NCI-H226 (cell line): Measurements from ENCODE around the gene PLAAT2.
A peak's percentile ranks its signal among the peaks of the same experiment; 100 is the strongest.
"Not testable (repeated sequence)": the region's sequence is repeated elsewhere in the genome, so short reads cannot be mapped to it uniquely, and the experiment has no call there.

Source experiments
- DNase-seq: peaks from one replicate; pipeline ENCODE4 v3.0.0-alpha.2; 2015

The PLAAT2 gene

DNA sequence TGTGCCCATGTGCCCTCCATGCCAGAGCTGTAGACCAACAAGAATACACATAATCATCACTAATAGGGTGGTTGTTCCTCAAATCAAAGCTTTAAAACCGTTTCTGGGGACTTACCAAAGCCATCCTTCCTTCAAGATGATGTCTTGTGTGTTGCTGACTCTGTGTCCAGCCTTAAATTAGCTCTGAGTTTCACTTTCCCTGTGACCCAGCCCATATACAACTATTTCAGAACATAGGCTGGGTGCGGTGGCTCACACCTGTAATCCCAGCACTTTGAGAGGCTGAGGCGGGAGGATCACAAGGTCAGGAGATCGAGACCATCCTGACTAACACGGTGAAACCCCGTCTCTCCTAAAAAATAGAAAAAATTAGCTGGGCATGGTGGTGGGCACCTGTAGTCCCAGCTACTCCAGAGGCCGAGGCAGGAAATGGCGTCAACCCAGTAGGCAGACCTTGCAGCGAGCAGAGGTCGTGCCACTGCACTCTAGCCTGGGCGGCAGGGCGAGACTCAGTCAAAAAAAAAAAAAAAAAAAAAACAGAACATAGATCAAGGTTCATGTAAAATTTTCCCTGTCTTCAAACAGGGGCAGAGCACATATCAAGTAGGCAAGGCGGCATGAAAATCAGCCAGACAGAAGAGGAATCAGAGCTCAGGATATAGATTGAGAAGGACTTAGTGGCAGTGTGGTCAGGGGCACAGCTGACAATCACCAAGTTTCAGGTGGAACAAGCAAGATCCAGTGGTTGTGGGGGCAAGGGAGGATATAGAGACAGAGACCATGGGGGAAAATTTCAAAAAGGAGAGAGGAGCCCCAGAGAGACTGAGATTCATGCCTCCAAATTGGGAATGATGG, at the start of gene PLAAT2:
TSS of gene PLAAT2 (minus strand) at position 179 of the 855 bp plus-strand sequence. CDS start at position 124, 55 bp downstream.
- DNase-seq = no peak

DNA sequence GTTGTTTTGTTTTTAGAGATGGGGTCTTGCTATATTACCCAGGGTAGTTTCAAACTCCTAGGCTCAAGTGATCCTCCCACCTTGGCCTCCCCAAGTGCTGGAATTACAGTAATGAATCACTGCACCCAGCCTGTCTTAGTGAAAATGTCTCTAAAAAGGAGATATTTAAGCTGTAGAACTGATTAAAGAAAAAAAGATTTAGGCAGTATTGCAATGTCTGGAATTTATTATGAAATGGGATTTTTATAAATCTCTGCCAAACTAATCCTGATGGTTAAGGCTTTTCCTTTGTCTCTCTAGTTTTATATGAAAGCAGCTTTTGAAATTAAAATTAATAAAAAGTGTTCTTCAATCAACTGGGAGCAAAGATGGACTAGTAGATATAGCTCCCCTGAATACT, 49.0 kb upstream of the PLAAT2 start:
- no peak for DNase-seq

DNA sequence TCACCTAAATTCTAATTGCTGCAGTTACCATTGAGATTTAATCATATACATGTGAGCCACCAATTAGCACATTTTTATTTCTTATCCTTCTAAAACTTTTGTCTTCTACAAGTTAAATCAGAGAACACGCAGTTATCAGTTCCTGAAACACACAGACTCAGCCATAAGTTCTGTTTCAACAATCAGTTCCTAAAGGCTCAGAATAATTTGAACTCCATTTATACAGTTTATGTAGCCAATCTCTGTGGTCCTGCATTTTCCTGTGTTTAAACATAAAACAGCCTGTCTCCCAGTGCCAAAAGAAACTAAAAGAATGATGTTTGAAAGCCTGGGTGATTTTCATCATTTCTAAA, 48.2 kb upstream of the PLAAT2 start:
- no peak for DNase-seq

DNA sequence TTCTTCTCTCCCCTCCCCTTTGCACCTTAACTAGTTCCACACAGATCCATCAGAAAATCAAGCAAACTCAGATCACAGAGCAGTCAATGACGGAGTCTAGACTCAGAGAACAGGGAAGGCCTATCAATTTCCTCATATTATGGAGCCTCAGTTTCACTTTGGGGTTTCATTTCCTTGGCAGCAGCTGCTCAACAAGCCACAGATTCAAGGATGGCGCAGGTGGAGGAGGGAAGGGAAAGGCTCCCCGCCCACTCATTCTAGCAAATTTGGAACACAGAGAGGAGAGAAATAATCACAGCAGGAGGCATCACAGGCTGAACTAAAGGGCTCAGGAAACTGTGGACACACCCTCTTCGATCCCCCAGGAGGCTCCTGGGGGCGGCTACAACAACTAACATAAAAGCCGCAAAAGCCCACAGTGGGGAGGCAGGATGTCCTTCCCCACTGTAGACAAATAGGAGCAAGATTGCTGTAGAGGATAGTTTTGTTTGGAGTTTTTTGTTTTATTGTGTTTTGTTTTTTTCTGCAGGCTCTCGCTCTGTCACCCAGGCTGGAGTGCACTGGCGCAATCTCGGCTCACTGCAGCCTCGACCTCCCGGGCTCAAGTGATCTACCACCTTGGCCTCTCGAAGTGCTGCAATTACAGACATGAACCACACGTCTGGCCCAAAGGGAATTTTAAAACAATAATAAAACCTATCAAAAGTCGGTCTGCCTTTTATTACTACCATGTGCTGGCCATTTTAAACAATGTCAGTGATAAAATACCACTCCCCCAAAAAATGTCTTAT, 47.6 kb upstream of the PLAAT2 start:
- no peak for DNase-seq

DNA sequence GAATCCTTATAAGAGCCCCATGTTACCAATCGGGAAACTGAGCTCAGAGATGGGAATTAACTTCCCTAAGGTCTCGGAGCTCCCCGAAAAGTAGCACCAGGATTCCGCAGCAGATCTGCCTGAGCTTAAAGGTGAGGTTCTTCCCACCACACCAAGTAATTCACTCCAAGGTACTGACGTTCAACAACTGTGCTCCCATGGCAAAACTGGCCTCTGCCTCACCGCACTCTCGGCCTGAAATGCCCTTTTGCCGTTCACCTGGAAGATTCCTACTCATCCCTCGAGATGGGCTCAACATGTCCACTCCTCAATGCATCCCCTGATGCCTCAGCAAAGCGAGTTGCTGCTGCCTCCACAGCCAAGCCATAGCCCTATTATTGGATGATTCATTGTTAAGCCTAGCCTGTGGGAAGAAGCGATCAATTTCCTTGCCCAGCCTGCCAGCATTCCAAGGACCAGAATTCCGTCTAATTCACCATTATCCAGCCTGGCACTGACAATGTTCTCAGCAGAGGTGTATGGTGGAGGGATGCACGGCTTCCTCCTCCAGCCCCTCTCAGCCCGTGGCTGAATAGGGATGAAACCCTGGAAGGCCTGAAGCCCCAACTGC, 46.9 kb upstream of the PLAAT2 start:
- no peak for DNase-seq

DNA sequence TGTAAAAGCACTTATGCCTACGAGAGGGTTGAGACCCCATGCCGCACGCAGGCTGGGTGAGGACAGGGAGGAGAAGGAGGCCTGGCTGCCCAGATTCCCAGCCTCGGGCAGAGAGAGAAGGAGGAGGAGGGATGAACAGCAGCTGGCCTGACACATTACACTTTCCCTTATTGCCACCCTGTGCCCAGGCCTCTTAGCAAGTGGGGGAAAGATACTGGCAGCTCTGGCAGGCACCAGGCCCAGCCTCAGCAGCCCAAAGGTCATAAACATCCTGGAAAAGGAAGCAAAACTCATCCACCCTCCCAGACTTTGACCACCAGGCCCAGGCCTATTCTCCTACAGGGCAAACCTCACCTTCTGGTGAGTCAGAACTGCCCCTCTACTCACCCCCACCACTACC, 46.4 kb upstream of the PLAAT2 start:
- no peak for DNase-seq

DNA sequence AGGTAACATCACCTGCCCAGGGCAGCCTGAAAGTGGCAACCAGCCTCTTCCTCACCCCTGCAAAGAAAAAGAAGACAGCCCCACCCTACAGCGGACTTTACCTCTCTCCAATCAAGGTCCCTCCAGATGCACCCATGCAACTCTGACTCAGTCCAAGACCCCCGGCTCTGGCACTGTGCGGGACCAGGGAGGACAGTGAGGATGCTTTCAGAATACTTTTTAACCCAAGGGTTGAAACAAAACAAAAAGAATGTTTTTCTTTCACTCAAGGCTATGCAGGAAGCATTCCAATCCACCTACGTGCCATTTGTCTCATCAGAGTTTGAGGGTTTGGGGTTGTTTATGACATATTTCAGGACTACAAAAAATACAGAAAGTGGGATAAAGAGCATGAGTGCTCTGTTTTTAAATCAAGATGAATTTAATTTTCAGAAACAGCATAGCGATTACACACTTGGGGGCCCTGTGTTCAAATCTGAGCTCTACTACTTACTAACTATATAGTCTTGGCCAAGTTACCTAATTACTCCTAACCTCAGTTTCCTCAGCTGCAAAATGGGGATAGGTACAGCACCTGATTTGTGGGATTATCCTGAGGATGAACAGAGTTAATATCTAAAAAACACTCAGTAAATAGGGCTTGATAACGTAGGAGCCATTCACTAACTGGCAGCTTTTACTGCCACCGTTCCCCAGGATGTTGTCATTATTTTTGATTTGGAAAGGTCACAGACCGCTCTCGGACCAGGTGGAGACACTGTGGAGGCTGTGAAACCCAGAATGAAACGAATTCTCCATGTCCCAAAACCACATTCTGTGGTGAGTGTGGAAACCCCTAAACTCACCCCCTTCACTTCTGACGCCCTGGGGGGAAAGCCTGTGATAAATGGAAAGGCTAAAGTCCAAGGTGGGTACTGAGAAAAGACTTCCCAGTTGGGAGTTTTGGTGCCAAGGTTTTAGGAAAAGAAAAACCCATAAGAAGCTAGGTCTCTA, 45.5 kb upstream of the PLAAT2 start:
- no peak for DNase-seq

DNA sequence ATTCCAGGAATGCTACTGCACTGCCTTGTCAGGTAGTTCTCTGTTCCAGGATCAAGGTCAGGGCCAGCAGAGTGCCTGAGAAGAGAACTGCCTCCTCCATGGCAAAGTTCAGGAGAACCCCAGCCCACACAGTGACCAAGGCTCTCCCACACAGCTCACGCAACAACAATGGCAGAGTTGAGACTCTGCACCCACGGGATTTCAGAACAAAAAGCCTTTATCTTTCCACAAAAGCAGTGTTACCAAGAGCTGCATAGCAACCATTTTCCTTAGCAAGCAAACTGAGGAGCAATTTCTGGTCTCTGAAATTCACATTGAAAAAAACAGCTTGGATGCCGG, 40.0 kb upstream of the PLAAT2 start:
- no peak for DNase-seq

DNA sequence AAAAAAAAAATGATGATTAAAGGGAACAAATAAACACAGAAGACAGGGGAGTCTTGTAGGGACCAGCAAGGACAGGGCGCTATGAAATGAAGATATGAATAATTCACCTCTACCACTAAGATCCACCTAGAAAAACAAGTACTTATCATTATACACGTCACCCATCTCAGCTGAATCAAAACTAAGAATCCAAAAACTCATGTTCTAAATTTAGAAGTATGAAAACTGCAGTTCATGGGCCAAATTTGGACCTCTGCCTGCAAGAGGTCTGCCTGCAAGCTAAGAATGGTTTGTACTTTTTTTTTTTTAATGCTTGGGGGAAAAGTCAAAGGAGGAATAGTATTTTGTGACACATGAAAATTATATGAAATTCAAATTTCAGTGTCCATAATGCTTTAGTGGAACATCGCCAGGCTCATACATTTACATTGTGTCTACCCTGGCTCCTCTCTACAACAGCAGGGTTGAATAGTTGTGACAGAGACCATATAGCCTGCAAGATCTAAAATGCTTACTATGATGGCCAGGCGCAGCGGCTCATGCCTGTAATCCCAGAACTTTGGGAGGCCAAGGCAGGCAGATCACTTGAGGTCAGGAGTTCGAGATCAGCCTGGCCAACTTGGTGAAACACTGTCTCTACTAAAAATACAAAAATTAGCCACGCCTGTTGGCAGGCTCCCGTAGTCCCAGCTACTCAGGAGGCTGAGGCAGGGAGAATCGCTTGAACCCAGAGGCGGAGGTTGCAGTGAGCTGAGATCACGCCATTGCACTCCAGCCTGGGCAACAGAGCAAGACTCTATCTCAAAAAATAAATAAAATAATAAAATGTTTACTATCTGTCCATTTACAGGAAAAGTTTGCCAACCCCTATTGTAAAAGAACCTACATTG, 39.4 kb upstream of the PLAAT2 start:
- not testable (repeated sequence) for DNase-seq

DNA sequence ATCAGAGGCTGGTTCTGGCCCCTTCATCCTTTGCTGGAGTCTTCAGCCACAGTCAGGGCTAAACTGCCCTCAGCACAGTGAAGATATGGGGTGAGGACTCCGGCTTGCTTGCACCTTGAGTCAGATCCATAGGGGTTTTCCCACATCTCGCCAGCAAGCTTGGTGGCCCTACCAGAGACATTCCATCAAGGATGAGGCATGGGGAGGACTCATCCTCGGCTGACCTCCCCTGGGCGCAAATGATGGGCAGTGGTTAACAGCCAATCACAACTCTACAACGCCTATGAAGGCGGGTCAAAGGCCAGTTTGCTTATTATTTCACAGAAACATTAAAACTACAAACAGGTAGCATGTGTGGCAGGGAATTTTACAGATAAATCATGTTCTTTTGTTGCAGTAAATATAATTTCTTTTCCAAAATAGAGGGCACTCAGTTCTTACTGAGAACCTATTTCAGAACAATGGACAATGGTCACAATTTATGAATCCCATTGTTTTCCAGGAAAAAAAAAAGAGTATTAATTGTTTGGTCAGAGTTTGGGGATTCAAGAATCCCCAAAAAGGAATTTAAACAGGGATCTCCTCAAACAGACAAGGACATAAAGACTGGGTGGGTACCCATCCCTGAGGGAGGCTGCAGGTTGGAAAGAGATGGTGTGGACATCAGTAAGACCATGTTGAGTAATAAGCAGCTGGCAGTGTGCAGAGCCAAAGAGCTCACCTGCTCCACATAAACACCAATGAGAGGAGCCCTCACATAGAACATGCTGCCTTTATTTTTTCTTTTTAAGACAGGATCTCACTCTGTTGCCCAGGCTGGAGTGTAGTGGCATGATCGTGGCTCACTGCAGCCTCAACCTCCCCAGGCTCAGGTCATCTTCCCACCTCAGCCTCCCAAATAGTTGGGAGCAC, 36.3 kb upstream of the PLAAT2 start:
- peak; percentile 95 for DNase-seq

DNA sequence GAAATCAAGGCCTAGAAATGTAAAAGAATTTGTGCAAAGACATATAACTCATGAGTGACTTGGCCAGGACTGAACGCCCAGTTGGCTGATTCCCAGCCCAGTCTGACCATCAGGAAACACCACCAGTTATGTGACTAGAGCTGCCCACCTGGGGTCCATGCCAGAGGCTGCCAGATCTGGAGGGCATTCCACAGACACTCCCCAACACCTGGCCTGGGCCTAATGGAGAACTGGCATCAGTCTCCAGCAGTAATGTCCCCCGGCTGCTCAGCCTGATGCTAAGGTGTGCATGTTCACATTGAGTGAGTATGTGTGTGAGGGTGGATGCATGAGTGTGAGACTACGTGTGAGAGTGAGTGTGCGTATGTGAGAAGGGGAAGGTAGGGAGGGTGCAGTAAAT, 35.4 kb upstream of the PLAAT2 start:
- no peak for DNase-seq

DNA sequence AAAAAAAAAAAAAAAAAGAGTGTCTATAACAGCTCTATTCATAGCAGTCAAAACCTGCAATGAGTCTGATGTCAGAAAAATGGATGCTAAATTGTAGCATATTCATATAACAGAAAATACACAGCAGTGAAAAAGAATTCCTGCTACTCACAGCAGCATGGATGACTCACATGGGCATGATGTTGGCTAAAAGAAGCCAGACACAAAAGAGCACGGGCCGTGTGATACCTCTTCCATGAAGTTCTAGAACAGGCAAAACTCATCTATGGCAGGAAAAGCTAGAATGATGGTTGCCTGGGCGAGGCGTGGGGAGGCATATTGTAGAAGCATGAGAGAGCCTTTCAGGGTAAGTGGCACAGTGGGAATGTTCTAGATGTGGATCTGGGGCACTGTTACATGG, 32.1 kb upstream of the PLAAT2 start:
- peak; percentile 40 for DNase-seq

DNA sequence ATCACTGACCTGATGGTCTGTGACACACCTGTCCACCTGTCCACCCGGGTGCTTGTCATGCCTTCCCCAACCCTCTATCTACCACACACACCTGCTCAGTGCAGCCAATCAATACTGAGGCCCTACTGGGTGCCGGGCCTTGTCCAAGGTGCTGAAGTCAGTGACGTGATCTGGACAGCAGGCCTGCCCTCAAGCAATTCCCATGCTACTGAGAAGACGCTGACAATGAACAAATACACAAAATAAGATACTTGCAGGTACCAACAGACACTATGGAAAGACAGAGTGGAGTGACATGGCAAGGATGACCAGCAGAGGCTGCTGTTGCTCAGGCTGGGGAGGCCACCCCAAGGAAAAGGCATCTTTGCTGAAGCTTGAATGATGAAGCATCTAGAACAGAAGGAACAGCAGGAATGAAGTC, 29.8 kb upstream of the PLAAT2 start:
- peak; percentile 27 for DNase-seq

DNA sequence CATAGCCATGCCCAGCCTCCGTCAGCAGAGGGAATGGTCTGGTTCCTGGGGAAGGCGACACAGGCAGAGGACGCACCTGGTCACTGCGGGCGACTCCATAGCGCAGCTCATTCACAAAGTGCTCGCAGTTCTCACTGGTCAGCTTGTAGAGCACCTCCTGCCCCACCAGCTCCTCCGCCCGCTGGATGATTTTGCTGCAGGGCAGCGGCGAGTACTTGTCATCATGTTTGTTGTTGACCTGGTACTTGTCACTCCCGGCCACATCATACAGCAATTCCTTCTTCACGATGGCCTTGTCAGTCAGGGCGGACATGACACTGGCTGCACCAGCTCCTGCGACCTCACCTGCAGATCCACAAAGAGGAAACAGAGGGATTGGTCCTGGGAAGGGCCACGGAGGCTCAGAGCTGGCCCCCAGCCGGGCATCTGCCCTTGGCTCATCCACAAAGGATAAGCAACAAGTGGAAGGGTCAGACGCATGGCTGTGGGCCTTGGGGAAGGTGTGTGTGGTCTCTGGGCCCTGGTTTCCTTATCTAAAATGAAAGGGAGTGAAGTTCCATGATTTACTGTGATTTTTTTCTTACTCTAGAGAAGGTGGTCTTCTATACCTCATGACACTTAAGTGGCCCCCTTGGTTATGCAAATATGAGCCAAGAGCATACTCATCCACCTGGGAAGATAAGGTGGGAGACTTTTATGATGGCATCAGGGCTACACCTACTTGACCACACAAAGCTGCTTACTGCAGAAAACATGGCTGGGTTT, 27.0 kb upstream of the PLAAT2 start:
- no peak for DNase-seq

DNA sequence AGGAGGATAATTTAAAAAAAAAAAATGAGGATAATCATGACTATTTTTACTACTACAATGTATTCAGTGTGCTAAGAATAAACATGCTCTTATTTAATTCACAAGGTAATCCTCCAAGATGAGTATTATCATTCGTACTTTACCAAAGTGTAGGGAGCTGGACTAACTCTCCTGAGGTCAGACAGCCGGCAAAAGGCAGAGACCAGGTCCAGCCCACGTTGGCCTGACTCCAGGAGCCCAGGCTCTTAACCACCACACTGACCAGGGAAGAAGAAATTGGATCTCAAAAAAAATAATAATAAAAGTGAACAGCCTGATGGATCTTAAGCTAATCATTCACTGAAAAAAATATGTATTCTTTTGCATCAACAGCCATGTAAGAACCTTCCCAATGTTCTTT, 25.8 kb upstream of the PLAAT2 start:
- DNase-seq = no peak

DNA sequence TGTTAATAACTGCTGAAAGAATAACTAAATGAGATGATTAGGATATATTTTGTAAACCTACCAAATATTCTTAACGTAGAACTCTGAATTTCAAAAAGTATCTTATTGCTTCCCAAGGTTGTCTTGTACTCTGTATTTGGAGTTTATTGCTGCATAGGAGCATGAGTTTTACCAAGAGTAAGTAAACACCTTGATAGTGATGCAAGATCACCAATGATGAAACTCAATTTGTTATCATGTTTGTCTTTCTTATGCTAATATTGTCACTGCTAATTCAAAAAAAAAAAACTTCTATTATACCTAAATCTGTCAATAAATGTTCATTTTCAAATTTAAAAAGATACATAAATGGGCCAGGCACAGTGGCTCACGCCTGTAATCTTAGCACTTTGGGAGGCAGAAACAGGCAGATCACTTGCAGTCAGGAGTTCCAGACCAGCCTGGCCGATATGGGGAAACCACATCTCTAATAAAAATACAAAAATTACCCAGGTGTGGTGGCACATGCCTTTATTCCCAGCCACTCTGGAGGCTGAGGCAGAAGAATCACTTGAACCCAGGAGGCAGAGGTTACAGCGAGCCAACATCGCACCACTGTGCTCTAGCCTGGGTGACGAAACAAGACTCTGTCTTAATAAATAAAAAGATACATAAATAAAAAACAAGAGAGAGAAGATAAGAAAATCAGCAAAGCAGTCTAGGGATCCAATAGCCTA, 23.4 kb upstream of the PLAAT2 start:
- no peak for DNase-seq

DNA sequence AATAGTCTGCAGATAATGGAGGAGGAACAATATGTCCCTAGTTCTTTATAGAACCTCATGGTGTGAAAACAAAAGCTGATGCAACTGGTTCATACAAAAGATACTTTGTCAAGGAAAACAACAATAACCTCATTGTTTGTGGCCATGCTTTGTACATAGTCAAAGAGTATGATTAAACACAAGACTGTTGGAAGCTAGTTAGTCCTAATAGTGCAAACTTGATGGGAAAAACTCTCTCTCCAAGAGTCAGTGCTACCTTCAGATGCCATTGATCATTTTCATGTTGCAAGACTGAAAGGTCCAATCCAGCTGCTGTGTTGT, 20.1 kb upstream of the PLAAT2 start:
- DNase-seq = no peak

DNA sequence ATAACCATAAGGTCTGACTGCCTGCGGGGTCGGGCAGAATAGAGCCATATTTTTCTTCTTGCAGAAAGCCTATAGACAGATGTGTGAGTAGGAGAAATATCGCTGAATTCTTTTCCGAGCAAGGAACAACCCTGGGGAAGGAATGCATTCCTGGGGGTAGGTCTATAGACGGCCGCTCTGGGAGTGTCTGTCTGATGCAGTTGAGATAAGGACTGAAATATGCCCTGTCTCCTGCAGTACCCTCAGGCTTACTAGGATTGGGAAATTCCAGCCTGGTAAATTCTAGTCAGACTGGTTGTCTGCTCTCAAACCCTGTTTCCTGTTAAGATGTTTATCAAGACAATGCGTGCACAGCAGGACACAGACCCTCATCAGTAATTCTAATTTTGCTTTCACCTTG, 18.0 kb upstream of the PLAAT2 start:
- DNase-seq = not testable (repeated sequence)

DNA sequence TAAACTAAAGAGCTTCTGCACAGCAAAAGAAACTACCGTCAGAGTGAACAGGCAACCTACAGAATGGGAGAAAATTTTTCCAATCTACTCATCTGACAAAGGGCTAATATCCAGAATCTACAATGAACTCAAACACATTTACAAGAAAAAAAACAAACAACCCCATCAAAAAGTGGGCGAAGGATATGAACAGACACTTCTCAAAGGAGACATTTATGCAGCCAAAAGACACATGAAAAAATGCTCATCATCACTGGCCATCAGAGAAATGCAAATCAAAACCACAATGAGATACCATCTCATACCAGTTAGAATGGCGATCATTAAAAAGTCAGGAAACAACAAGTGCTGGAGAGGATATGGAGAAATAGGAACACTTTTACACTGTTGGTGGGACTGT, 15.7 kb upstream of the PLAAT2 start:
- DNase-seq = not testable (repeated sequence)
